Liver (tissue), 3 donors: ENCODE results near the gene KCNN3.

Experiments used
- EGR1 ChIP-seq, 2 donors: IDR thresholded peaks; 2 replicates each; pipeline ENCODE4 v1.6.1; 2016 to 2018; ENCODE audit warnings: antibody characterized with exemption in 2 of 2, low read depth in 2 of 2
- HNF4G ChIP-seq: IDR thresholded peaks from 2 replicates; pipeline ENCODE4 v1.6.1; 2016; ENCODE audit warnings: antibody characterized with exemption
- MAX ChIP-seq: IDR thresholded peaks from 2 replicates; pipeline ENCODE4 v1.6.1; 2016; ENCODE audit warnings: antibody characterized with exemption
- RAD21 ChIP-seq, 2 donors: IDR thresholded peaks; 2 replicates each; pipeline ENCODE4 v1.6.1; 2016; ENCODE audit warnings: antibody characterized with exemption in 2 of 2, mild to moderate bottlenecking in 2 of 2
- SP1 ChIP-seq: IDR thresholded peaks from 2 replicates; pipeline ENCODE4 v1.6.1; 2018; ENCODE audit warnings: antibody characterized with exemption, mild to moderate bottlenecking
- TAF1 ChIP-seq: conservative IDR thresholded peaks from 2 replicates; pipeline ENCODE4 v1.6.1; 2016; ENCODE audit warnings: antibody characterized with exemption, mild to moderate bottlenecking
- TF ChIP-seq, protein P1 (sequence below): fragments of 150-350 bp; IDR thresholded peaks from 2 replicates; pipeline ENCODE4 v1.5.1; 2017; ENCODE audit warnings: improper control_type of control experiment, low read depth, low read length; ENCODE audit not compliant: missing input control
- donor health status: healthy.
- donor health status: healthy.

DNA sequence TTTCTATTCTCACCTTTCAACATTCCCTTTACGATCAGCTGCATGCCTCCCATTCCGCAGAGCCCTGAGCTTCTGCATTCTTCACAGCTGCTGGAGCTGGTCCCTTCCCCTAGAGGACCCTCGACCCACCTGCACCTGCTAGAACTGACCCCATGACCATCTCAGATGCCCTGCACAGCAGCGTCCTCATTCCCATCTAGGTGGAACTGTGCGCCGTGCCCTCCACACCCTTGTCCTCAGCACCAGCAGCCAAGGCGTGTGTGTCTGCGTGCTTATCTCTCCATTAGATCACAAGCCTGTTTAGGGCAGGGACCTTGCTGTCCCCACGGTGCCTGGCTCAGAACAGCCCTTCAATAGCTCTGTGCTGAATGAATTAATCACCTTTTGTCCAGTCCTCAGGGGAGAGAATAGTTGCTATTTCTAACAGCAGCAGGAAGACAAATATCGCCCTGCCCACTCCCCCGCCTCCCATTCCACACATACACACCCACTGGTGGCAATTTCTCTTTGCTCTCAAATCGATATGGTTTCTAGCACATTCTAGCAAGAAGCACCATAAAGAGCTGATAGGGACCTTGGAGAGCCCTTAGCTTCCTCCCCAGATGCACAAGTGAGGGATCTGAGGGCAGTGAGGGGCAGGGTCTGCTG, 61.7 kb downstream of the KCNN3 start:
- TF ChIP-seq TAF1 (no peak), SP1 (no peak), RAD21 (IDR thresholded peaks at IDR 0.05) (no peak), MAX (no peak), HNF4G (no peak), EGR1 (IDR thresholded peaks at IDR 0.05; ENCODE audit: low read depth in 2 of 2) (no peak)
- TF ChIP-seq, protein P1, sequence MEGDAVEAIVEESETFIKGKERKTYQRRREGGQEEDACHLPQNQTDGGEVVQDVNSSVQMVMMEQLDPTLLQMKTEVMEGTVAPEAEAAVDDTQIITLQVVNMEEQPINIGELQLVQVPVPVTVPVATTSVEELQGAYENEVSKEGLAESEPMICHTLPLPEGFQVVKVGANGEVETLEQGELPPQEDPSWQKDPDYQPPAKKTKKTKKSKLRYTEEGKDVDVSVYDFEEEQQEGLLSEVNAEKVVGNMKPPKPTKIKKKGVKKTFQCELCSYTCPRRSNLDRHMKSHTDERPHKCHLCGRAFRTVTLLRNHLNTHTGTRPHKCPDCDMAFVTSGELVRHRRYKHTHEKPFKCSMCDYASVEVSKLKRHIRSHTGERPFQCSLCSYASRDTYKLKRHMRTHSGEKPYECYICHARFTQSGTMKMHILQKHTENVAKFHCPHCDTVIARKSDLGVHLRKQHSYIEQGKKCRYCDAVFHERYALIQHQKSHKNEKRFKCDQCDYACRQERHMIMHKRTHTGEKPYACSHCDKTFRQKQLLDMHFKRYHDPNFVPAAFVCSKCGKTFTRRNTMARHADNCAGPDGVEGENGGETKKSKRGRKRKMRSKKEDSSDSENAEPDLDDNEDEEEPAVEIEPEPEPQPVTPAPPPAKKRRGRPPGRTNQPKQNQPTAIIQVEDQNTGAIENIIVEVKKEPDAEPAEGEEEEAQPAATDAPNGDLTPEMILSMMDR, result no peak
